ENCODE data around the gene TTC28. TPM values are rescaled to one million over a fixed set of nuclear protein-coding genes. Genes with fewer than 3 reads are reported as not detected.
A peak's percentile ranks its signal among the peaks of the same experiment; 100 is the strongest.

Gene TTC28
- total and polyA plus RNA-seq, 12 donors, result 3.4 to 75.6 (median 28.6) TPM

DNA sequence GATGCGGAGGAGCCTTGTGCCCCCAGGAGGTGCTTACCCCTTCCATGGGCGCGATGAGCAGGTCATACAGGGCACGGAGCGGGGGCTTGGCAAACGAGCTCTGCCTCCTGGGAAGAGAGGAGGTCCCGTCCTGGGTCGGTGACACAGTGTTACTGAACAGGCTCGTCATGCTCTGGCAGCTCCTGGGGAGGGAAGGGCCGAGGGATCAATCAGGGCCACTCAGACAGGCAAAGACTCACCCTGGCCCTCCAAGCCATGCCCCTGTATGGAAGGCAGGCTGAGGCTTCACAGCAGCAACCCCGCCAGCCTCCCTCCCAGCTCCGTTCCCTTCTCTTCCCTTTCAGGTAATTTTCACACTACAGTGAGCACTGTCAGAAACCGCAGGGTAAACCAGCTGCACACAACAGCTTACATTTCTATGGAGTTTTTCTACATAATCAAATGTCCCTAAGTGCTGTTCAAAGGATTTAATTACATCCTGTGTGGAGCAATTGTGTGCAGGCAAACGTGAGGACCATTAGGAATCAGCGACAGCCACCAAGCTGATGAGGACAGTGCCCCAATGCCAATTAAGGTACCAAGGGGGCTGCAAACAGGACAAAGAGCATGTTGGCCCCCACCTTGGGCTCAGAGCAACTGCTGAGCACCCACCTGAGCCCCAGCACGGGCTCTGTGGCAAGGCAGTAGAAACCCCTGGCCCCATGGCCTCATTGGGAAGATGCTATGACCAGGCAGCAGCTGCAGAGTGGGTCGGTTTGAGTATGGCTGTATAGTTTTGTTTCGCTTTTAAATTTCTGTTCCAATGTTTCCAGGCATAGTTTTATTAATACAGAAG, 665.2 kb downstream of the TTC28 start:
- H3K9me3 ChIP-seq (replicated peaks in 1 of 3), result no peaks in the 10 kb centered on the region
- H3K36me3 ChIP-seq (replicated peaks in 1 of 2), result no peaks in the 10 kb centered on the region
- 87 to 91% (median 88%) methylated on average over 18 of the region's 18 CpGs for WGBS, 4 donors
- intact Hi-C loops (cut with DNase I), result loop anchor here in 1 of 2 donors (5.0 kb wide), 1 partner anchor 127 kb away; no protein-coding TSS in a partner anchor
- H3K27ac ChIP-seq, result no peak overlapping the region
- DNase-seq, result no peak
- peaks cover 0 to 12% of the 10 kb centered on the region in 2 donors for H3K4me1 ChIP-seq (replicated peaks in 1 of 2)
- no peaks in the 10 kb centered on the region for H3K27me3 ChIP-seq
- no peak overlapping the region for H3K4me3 ChIP-seq
- TF ChIP-seq, protein P1, sequence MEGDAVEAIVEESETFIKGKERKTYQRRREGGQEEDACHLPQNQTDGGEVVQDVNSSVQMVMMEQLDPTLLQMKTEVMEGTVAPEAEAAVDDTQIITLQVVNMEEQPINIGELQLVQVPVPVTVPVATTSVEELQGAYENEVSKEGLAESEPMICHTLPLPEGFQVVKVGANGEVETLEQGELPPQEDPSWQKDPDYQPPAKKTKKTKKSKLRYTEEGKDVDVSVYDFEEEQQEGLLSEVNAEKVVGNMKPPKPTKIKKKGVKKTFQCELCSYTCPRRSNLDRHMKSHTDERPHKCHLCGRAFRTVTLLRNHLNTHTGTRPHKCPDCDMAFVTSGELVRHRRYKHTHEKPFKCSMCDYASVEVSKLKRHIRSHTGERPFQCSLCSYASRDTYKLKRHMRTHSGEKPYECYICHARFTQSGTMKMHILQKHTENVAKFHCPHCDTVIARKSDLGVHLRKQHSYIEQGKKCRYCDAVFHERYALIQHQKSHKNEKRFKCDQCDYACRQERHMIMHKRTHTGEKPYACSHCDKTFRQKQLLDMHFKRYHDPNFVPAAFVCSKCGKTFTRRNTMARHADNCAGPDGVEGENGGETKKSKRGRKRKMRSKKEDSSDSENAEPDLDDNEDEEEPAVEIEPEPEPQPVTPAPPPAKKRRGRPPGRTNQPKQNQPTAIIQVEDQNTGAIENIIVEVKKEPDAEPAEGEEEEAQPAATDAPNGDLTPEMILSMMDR (IDR thresholded peaks at IDR 0.05), result no peak
- TF ChIP-seq POLR2A (IDR thresholded peaks at IDR 0.05), result no peak

DNA sequence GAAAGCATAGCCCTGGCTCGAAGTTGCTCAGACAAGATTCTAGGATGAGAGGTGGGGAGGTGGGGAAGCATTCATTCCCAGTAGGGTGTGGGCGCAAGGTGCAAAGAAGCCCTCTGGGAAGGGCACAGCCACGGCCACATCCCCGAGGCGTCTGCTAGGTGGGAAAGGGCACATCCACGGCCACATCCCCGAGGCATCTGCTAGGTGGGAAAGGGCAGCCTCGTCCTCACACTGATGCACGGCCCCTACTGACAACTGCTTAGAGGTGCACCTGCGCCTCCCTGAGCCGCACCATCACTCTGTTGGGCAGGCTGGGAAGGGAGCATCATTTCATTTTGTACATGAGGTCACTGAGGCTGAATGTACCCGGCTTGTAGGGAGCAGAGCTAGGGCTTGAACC, 666.0 kb downstream of the TTC28 start:
- H3K4me3 ChIP-seq, result no peak overlapping the region
- H3K27me3 ChIP-seq, result no peaks in the 10 kb centered on the region
- WGBS, 4 donors, result 86 to 95% (median 90%) methylated on average over 11 to 12 of the region's 12 CpGs
- no peak for TF ChIP-seq POLR2A (IDR thresholded peaks at IDR 0.05)
- TF ChIP-seq, protein P1 (IDR thresholded peaks at IDR 0.05), result no peak
- H3K27ac ChIP-seq, result no peak overlapping the region
- peaks cover 0 to 12% of the 10 kb centered on the region in 2 donors for H3K4me1 ChIP-seq (replicated peaks in 1 of 2)
- DNase-seq, result no peak
- intact Hi-C loops (cut with DNase I), result loop anchor here in 1 of 2 donors (5.0 kb wide), 1 partner anchor 126 kb away; no protein-coding TSS in a partner anchor
- no peaks in the 10 kb centered on the region for H3K9me3 ChIP-seq (replicated peaks in 1 of 3)
- H3K36me3 ChIP-seq (replicated peaks in 1 of 2), result no peaks in the 10 kb centered on the region

DNA sequence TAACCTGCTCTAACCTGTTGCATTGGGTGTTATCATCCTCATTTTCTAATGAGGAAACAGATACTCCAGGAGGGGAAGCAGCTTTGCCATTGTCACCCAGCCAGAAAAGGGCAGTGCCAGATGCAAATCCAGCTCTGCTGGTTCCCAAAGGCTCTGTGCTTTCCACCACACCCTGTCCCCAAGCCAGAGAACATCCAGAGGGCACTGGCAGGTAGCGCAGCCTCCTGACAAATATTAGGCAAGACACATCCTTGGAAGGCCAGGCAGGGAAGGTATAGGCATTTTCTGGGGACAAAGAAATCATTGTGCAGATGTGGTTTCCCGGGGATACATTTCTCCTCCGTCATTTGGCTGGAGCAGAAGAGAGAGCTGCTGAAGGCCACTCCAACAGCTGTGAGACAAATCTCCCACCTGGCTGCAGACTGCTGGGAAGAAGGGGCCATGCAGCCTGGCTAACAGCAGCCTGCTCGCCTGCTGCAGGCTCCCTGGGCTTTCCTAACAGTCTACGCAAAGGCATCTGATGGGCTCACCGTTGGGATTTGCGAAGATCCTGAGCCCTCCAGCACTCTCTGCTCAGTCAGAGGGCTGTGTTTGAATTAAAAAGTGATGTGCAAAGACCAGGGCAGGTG, 666.7 kb downstream of the TTC28 start:
- Histone ChIP-seq H3K4me1 (replicated peaks in 1 of 2) (peaks cover 0 to 12% of the 10 kb centered on the region in 2 donors), H3K9me3 (replicated peaks in 1 of 3) (no peaks in the 10 kb centered on the region), H3K36me3 (replicated peaks in 1 of 2) (no peaks in the 10 kb centered on the region), H3K27me3 (no peaks in the 10 kb centered on the region), H3K4me3 (no peak overlapping the region), H3K27ac (no peak overlapping the region)
- WGBS, 4 donors, result 91 to 95% (median 93%) methylated on average over 5 to 7 of the region's 7 CpGs
- TF ChIP-seq, protein P1 (IDR thresholded peaks at IDR 0.05), result no peak
- TF ChIP-seq POLR2A (IDR thresholded peaks at IDR 0.05), result no peak
- intact Hi-C loops (cut with DNase I), result loop anchor here in 1 of 2 donors (5.0 kb wide), 1 partner anchor 126 kb away; no protein-coding TSS in a partner anchor
- no peak for DNase-seq

DNA sequence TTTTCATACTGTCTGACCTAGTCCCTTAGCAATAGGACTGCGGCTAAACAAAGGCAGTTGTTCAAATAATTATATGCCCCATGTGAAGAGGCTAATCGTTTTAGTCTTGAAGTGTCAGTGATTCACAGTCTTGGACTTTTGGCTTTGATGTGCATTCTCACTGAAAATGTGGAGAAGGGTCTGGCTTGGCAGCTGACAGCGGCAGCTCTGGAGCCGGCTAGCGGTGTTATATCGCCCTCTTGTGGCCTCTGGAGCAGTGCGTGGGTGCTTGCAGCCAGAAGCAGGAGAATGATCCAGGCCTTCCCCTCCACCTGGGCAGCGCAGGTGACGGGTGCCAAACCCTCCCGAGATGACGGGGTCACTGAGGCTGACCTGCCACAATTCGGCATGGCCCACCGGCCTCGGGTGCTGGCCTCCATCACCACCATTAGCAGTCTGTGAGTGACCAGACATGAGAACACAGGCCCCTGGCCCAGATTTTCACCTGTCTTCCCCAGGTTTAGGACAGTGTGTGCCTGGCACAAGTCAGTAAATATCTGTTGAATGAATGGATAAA, 670.3 kb downstream of the TTC28 start:
- peak; percentile 58 to 89 (median 72) for DNase-seq
- peak overlapping the region in 1 of 5 donors; percentile 14 for H3K27ac ChIP-seq
- no peaks in the 10 kb centered on the region for H3K36me3 ChIP-seq (replicated peaks in 1 of 2)
- 11 to 39% (median 19%) methylated on average over 2 to 14 of the region's 14 CpGs for WGBS, 4 donors
- H3K9me3 ChIP-seq (replicated peaks in 1 of 3), result no peaks in the 10 kb centered on the region
- H3K27me3 ChIP-seq, result no peaks in the 10 kb centered on the region
- no peak for TF ChIP-seq POLR2A (IDR thresholded peaks at IDR 0.05)
- TF ChIP-seq, protein P1 (IDR thresholded peaks at IDR 0.05), result peak; percentile 89 to 98 (median 94)
- H3K4me1 ChIP-seq (replicated peaks in 1 of 2), result peaks cover 0 to 6% of the 10 kb centered on the region in 2 donors
- intact Hi-C loops (cut with DNase I), result loop anchor here in 1 of 2 donors (2.0 kb wide), 1 partner anchor 123 kb away; no protein-coding TSS in a partner anchor
- no peak overlapping the region for H3K4me3 ChIP-seq
